ENCODE results near the gene CD99L2.

DNA sequence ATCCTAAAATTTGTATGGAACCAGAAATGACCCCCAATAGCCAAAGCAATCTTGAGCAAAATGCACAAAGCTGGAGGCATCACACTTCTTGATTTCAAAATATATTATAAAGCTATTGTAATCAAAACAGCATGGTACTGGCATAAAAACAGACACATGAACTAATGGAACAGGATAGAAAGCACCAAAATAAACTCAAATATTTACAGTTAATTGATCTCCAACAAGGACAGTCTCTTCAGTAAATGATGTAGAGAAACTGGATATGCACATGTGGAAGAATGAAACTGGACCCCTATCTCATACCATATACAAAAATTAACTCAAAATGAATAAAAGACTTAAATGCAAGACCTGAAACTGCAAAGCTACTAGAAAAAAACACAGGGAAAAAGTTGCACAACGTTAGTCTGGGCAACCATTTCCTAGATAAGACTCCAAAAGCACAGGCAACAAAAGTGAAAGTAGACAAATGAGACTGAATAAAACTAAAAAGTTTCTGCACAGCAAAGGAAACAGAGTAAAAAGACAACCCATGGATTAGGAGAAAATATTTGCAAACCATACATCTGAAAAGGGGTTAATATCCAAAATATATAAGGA lies 64.9 kb downstream of the CD99L2 start:
- TF ChIP-seq, protein P1, sequence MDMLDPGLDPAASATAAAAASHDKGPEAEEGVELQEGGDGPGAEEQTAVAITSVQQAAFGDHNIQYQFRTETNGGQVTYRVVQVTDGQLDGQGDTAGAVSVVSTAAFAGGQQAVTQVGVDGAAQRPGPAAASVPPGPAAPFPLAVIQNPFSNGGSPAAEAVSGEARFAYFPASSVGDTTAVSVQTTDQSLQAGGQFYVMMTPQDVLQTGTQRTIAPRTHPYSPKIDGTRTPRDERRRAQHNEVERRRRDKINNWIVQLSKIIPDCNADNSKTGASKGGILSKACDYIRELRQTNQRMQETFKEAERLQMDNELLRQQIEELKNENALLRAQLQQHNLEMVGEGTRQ (IDR thresholded peaks at IDR 0.05; ENCODE audit: low read length) = no peak
- TF ChIP-seq CEBPB (IDR thresholded peaks at IDR 0.05; ENCODE audit: low read depth, low read length) = no peak
- no peak for TF ChIP-seq GTF2F1 (IDR thresholded peaks at IDR 0.05; ENCODE audit: borderline replicate concordance, low read depth, low read length)
- TF ChIP-seq, protein P2, sequence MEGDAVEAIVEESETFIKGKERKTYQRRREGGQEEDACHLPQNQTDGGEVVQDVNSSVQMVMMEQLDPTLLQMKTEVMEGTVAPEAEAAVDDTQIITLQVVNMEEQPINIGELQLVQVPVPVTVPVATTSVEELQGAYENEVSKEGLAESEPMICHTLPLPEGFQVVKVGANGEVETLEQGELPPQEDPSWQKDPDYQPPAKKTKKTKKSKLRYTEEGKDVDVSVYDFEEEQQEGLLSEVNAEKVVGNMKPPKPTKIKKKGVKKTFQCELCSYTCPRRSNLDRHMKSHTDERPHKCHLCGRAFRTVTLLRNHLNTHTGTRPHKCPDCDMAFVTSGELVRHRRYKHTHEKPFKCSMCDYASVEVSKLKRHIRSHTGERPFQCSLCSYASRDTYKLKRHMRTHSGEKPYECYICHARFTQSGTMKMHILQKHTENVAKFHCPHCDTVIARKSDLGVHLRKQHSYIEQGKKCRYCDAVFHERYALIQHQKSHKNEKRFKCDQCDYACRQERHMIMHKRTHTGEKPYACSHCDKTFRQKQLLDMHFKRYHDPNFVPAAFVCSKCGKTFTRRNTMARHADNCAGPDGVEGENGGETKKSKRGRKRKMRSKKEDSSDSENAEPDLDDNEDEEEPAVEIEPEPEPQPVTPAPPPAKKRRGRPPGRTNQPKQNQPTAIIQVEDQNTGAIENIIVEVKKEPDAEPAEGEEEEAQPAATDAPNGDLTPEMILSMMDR (IDR thresholded peaks at IDR 0.05; ENCODE audit: control extremely low read depth in 1 of 3, insufficient read depth in 1 of 3, low read depth in 1 of 3, low read length in 3 of 3) = no peak
- TF ChIP-seq SIN3A (conservative IDR thresholded peaks at IDR 0.05 in 1 of 2, IDR thresholded peaks at IDR 0.05 in 1 of 2; ENCODE audit: low read depth in 1 of 2, low read length in 2 of 2) = no peak
- TF ChIP-seq POLR2A (IDR thresholded peaks at IDR 0.05; ENCODE audit: control extremely low read depth in 1 of 2, low read depth in 2 of 2, low read length in 2 of 2) = no peak
- TF ChIP-seq, protein P3, sequence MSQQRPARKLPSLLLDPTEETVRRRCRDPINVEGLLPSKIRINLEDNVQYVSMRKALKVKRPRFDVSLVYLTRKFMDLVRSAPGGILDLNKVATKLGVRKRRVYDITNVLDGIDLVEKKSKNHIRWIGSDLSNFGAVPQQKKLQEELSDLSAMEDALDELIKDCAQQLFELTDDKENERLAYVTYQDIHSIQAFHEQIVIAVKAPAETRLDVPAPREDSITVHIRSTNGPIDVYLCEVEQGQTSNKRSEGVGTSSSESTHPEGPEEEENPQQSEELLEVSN (IDR thresholded peaks at IDR 0.05) = no peak
- TF ChIP-seq NRF1 (IDR thresholded peaks at IDR 0.05; ENCODE audit: low read depth, low read length) = no peak
- TF ChIP-seq, protein P4, sequence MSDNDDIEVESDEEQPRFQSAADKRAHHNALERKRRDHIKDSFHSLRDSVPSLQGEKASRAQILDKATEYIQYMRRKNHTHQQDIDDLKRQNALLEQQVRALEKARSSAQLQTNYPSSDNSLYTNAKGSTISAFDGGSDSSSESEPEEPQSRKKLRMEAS (IDR thresholded peaks at IDR 0.05) = no peak
- no peak for TF ChIP-seq POLR2AphosphoS5 (IDR thresholded peaks at IDR 0.05; ENCODE audit: low read depth, low read length)
